Gastroesophageal sphincter (tissue), 4 donors: Measurements from ENCODE around the gene CTTNBP2. TPM values are rescaled to one million over a fixed set of nuclear protein-coding genes. Genes with fewer than 3 reads are reported as not detected.

ENCODE experiments used
- ATAC-seq: fragments of 150-250 bp; one replicate; pipeline ENCODE4 v1.9.1; 2016; ENCODE audit warnings: mild to moderate bottlenecking, moderate library complexity
- H3K27ac ChIP-seq, 4 donors: fragments of 200-600 bp; sonication (generic) in 3 of 4; 1 replicate in 3 of 4; 2 replicates in 1 of 4; pipeline ENCODE4 v1.5.1; 2016 to 2019
- H3K27me3 ChIP-seq: fragments of 200-600 bp; sonication (generic); one replicate; pipeline ENCODE4 v1.5.1; 2019
- H3K36me3 ChIP-seq, 2 donors: fragments of 200-600 bp; sonication (generic); one replicate each; pipeline ENCODE4 v1.5.1; 2019; ENCODE audit warnings: control low read depth in 1 of 2
- H3K4me1 ChIP-seq, 3 donors: fragments of 200-600 bp; sonication (generic); 1 replicate in 2 of 3; 2 replicates in 1 of 3; pipeline ENCODE4 v1.5.1; 2016 to 2019; ENCODE audit warnings: control low read depth in 2 of 3
- H3K4me3 ChIP-seq, 2 donors: fragments of 200-600 bp; sonication (generic); one replicate each; pipeline ENCODE4 v1.5.1; 2019; ENCODE audit warnings: mild to moderate bottlenecking in 1 of 2, moderate library complexity in 1 of 2
- H3K9me3 ChIP-seq, 3 donors: fragments of 200-600 bp; sonication (generic); one replicate each; pipeline ENCODE4 v1.5.1; 2017 to 2019; ENCODE audit warnings: control low read depth in 2 of 3
- CTCF ChIP-seq, 4 experiments: fragments of 200-600 bp in 2 of 4; fragments of 450-650 bp in 2 of 4; sonication (generic) in 1 of 4; IDR thresholded peaks; one replicate each; pipeline ENCODE4 v1.5.1; 2017 to 2019; ENCODE audit warnings: antibody characterized with exemption in 4 of 4, mild to moderate bottlenecking in 2 of 4, moderate library complexity in 2 of 4
- EP300 ChIP-seq: sonication (generic); formaldehyde crosslinking; IDR thresholded peaks from one replicate; pipeline ENCODE4 v1.6.1; 2017; ENCODE audit warnings: antibody characterized with exemption, mild to moderate bottlenecking
- POLR2A ChIP-seq, 2 donors: fragments of 450-650 bp; IDR thresholded peaks; one replicate each; pipeline ENCODE4 v1.6.1; 2017; ENCODE audit warnings: antibody characterized with exemption in 2 of 2, mild to moderate bottlenecking in 2 of 2, moderate library complexity in 1 of 2
- POLR2AphosphoS5 ChIP-seq: sonication (generic); formaldehyde crosslinking; IDR thresholded peaks from one replicate; pipeline ENCODE4 v1.6.1; 2017; ENCODE audit warnings: antibody characterized with exemption
- WGBS, 2 donors: methylation state at CpG; one replicate each; pipeline ENCODE4 v1.1.5; 2018; ENCODE audit warnings: low coverage in 1 of 2; 5-methylcytosine and 5-hydroxymethylcytosine counted together
- total RNA-seq, 4 donors: library from RNA; depleted of rRNA; stranded (reverse); fragments of >200 nt; gene quantifications; one replicate each; pipeline ENCODE4 v1.1.0, GENCODE V29; 2016

Gene CTTNBP2
- total RNA-seq, 4 donors from 2014 or later, result 6.1 to 17.4 (median 13.8) TPM

- H3K36me3 ChIP-seq, result no peaks in the 10 kb centered on the region
- H3K27me3 ChIP-seq, result no peaks in the 10 kb centered on the region
- 61 to 65% methylated on average over 3 of the region's 3 CpGs for WGBS, 2 donors
- H3K4me3 ChIP-seq, result no peak overlapping the region
- no peaks in the 10 kb centered on the region for H3K9me3 ChIP-seq
- no peak for ATAC-seq
- no peak for TF ChIP-seq EP300
- TF ChIP-seq POLR2AphosphoS5, result no peak
- TF ChIP-seq CTCF (IDR thresholded peaks at IDR 0.05), result no peak
- TF ChIP-seq POLR2A (IDR thresholded peaks at IDR 0.05), result no peak
- peaks cover 0 to 41% (median 5%) of the 10 kb centered on the region in 3 donors for H3K4me1 ChIP-seq
- no peak overlapping the region for H3K27ac ChIP-seq
Measured at GRCh38 chr7:117809958-117810357, 63.3 kb downstream of the CTTNBP2 start.

GRCh38 chr7:117808910-117809705, 64.1 kb downstream of the CTTNBP2 start:
- Histone ChIP-seq H3K4me3 (no peak overlapping the region), H3K36me3 (no peaks in the 10 kb centered on the region), H3K27ac (peak overlapping the region in 1 of 4 donors; percentile 11), H3K9me3 (no peaks in the 10 kb centered on the region), H3K27me3 (no peaks in the 10 kb centered on the region), H3K4me1 (peaks cover 0 to 41% (median 5%) of the 10 kb centered on the region in 3 donors)
- WGBS, 2 donors, result 51 to 70% methylated on average over 2 of the region's 2 CpGs
- TF ChIP-seq POLR2A (IDR thresholded peaks at IDR 0.05) (no peak), EP300 (no peak), POLR2AphosphoS5 (no peak), CTCF (IDR thresholded peaks at IDR 0.05) (no peak)
- no peak for ATAC-seq

DNA sequence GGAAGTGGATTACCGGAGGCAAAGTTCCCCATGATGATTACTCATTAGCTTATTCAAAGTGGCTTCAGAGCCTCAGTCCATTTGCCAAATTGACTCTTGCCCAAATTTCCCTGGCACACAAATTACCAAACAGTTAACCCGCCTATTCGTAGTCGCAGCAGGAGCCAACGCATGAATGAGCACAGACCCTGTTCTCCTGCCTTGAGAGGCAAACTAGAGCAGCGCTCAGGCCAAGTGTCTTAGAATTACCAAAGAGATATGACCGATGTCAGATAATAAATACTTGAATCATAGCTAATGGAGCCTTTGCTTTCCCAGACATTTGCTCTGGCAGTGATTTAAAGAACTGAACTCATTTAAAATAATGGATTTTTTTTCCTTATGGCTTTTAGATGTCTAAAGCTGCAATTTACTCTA, 64.9 kb downstream of the CTTNBP2 start:
- Histone ChIP-seq H3K4me1 (peaks cover 0 to 41% (median 5%) of the 10 kb centered on the region in 3 donors), H3K4me3 (no peak overlapping the region), H3K27me3 (no peaks in the 10 kb centered on the region), H3K36me3 (no peaks in the 10 kb centered on the region), H3K9me3 (no peaks in the 10 kb centered on the region), H3K27ac (peak overlapping the region in 1 of 4 donors; percentile 11)
- ATAC-seq, result peak; percentile 86
- 14 to 30% methylated on average over 5 to 7 of the region's 7 CpGs for WGBS, 2 donors
- TF ChIP-seq POLR2AphosphoS5 (peak; percentile 71), POLR2A (IDR thresholded peaks at IDR 0.05) (no peak)

DNA sequence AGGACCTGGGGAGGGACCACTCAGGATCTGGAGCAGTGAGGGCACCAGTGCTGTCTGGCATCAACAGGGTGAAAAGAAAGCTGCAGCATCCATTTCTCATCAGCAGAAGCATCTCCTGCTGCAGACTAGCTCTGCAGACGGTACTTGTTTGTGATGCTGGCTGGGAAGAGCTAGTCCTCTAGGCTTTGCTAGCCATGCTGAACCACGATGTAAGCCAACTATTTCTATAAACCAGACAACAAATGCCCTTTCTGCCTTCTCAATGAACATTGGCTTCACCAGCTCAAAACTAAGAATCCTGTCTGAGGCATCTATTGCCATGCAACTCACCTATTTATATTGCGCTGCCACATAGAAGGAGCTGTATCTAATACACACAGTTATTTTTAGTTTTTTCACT, 65.6 kb downstream of the CTTNBP2 start:
- ATAC-seq, result no peak

DNA sequence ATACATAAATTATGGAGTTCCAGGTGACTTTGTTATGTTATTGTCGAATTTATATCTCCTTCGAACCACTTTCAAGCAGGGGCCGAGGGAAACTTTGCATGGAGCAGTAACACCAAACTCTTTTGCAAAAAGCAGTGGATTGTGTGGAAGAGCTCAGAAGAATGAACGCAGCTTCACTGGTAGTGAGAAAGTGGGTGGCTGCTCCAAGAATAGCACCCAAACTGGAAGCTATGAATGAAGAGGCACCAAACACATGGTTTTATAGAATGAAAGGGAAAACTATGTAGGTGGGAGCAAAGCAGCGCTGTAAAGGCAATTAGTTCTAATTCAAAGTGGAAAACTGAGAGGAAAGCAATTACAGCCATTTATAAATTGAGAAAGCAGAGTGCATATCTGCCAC, 67.2 kb downstream of the CTTNBP2 start:
- ATAC-seq, result no peak
- Histone ChIP-seq H3K9me3 (no peaks in the 10 kb centered on the region), H3K27ac (no peak overlapping the region), H3K36me3 (no peaks in the 10 kb centered on the region), H3K4me3 (no peak overlapping the region), H3K27me3 (no peaks in the 10 kb centered on the region), H3K4me1 (peaks cover 0 to 28% (median 5%) of the 10 kb centered on the region in 3 donors)
- WGBS, 2 donors, result 90 to 91% methylated on average over 5 of the region's 5 CpGs
- TF ChIP-seq POLR2A (IDR thresholded peaks at IDR 0.05), result no peak
- no peak for TF ChIP-seq CTCF (IDR thresholded peaks at IDR 0.05)
- TF ChIP-seq POLR2AphosphoS5, result no peak

More for the DNA sequence above, 65.6 kb downstream of the CTTNBP2 start:
- WGBS, 2 donors, result 65 to 84% methylated on average over 2 to 3 of the region's 3 CpGs
- H3K27me3 ChIP-seq, result no peaks in the 10 kb centered on the region
- peaks cover 0 to 37% (median 5%) of the 10 kb centered on the region in 3 donors for H3K4me1 ChIP-seq
- H3K36me3 ChIP-seq, result no peaks in the 10 kb centered on the region
- H3K4me3 ChIP-seq, result no peak overlapping the region
- TF ChIP-seq CTCF (IDR thresholded peaks at IDR 0.05) (no peak), POLR2A (IDR thresholded peaks at IDR 0.05) (no peak), POLR2AphosphoS5 (no peak), EP300 (no peak)
- H3K9me3 ChIP-seq, result no peaks in the 10 kb centered on the region
- H3K27ac ChIP-seq, result peak overlapping the region in 1 of 4 donors; percentile 11
